DOHH2 (cell line): ENCODE results near the gene MTHFD2L.

Source experiments
- H3F3A ChIP-seq: fragments of 200-600 bp; sonication (generic), shearing (Covaris generic); 2 replicates; pipeline ENCODE4 v1.6.0; 2016; ENCODE audit warnings: antibody characterized with exemption, mild to moderate bottlenecking; ENCODE audit not compliant: control insufficient read depth, insufficient read depth
- H3K27ac ChIP-seq: fragments of 200-600 bp; sonication (generic); 2 replicates; pipeline ENCODE4 v1.5.1; 2014; ENCODE audit warnings: low read depth, mild to moderate bottlenecking, low read length, moderate library complexity
- H3K27me3 ChIP-seq: fragments of 200-600 bp; sonication (generic); 2 replicates; pipeline ENCODE4 v1.6.1; 2014; ENCODE audit warnings: mild to moderate bottlenecking, low read length, mixed read lengths; ENCODE audit not compliant: control insufficient read depth
- H3K36me3 ChIP-seq: fragments of 200-600 bp; sonication (generic); 2 replicates; pipeline ENCODE4 v1.6.1; 2014; ENCODE audit warnings: mild to moderate bottlenecking, low read length, moderate library complexity, mixed read lengths; ENCODE audit not compliant: control insufficient read depth
- H3K4me1 ChIP-seq: fragments of 200-600 bp; sonication (generic); 2 replicates; pipeline ENCODE4 v1.6.1; 2014; ENCODE audit warnings: mild to moderate bottlenecking, low read length, mixed read lengths; ENCODE audit not compliant: control insufficient read depth
- H3K4me2 ChIP-seq: fragments of 200-600 bp; sonication (generic); 2 replicates; pipeline ENCODE4 v1.6.0; 2014; ENCODE audit warnings: mild to moderate bottlenecking, low read length, moderate library complexity
- H3K4me3 ChIP-seq: fragments of 200-600 bp; sonication (generic); 2 replicates; pipeline ENCODE4 v1.5.1; 2014; ENCODE audit warnings: mild to moderate bottlenecking, low read length, mixed read lengths
- H3K79me2 ChIP-seq: fragments of 200-600 bp; sonication (generic); 2 replicates; pipeline ENCODE4 v1.6.1; 2014; ENCODE audit warnings: mild to moderate bottlenecking, low read length, mixed read lengths; ENCODE audit not compliant: control insufficient read depth
- H3K9me2 ChIP-seq: fragments of 200-600 bp; sonication (generic); replicated peaks from 2 replicates; pipeline ENCODE4 v1.6.1; 2014; ENCODE audit warnings: mild to moderate bottlenecking, low read length, mixed read lengths; ENCODE audit not compliant: control insufficient read depth
- H3K9me3 ChIP-seq: fragments of 200-600 bp; sonication (generic); 2 replicates; pipeline ENCODE4 v1.6.1; 2014; ENCODE audit warnings: antibody characterized with exemption, low read length, mixed read lengths; ENCODE audit not compliant: control insufficient read depth, insufficient read depth
- H4K20me1 ChIP-seq: fragments of 200-600 bp; sonication (generic); 2 replicates; pipeline ENCODE4 v1.6.0; 2014; ENCODE audit warnings: low read depth, mild to moderate bottlenecking, antibody characterized with exemption, low read length, moderate library complexity; ENCODE audit not compliant: control insufficient read depth, insufficient read depth
- CTCF ChIP-seq: fragments of 200-600 bp; sonication (generic); IDR thresholded peaks from one replicate; pipeline ENCODE4 v1.5.1; 2014; ENCODE audit warnings: antibody characterized with exemption, mild to moderate bottlenecking, low read depth, low read length; ENCODE audit not compliant: poor library complexity, severe bottlenecking
- EZH2phosphoT487 ChIP-seq: fragments of 200-600 bp; sonication (generic); IDR thresholded peaks from 2 replicates; pipeline ENCODE4 v1.6.1; 2017; ENCODE audit warnings: borderline replicate concordance, mild to moderate bottlenecking, antibody characterized with exemption, low read length, moderate library complexity, mixed read lengths

MTHFD2L gene

GRCh38 chr4:74188912-74189311 is 31.0 kb downstream of the MTHFD2L start:
- Histone ChIP-seq H3K4me1 (no peaks in the 10 kb centered on the region), H3K27ac (no peak overlapping the region), H3K4me2 (no peak overlapping the region), H3K9me2 (no peaks in the 10 kb centered on the region), H3K79me2 (no peaks in the 10 kb centered on the region), H3F3A (no peaks in the 10 kb centered on the region), H4K20me1 (no peaks in the 10 kb centered on the region), H3K27me3 (no peaks in the 10 kb centered on the region), H3K9me3 (no peaks in the 10 kb centered on the region), H3K4me3 (no peak overlapping the region), H3K36me3 (no peaks in the 10 kb centered on the region)
- TF ChIP-seq EZH2phosphoT487, result no peak
- no peak for TF ChIP-seq CTCF

- no peaks in the 10 kb centered on the region for H3K9me3 ChIP-seq
- no peaks in the 10 kb centered on the region for H3K27me3 ChIP-seq
- H3K9me2 ChIP-seq, result no peaks in the 10 kb centered on the region
- H4K20me1 ChIP-seq, result no peaks in the 10 kb centered on the region
- H3K27ac ChIP-seq, result no peak overlapping the region
- no peak overlapping the region for H3K4me2 ChIP-seq
- no peak overlapping the region for H3K4me3 ChIP-seq
- no peaks in the 10 kb centered on the region for H3F3A ChIP-seq
- TF ChIP-seq CTCF, result peak; percentile 61
- no peak for TF ChIP-seq EZH2phosphoT487
- H3K36me3 ChIP-seq, result no peaks in the 10 kb centered on the region
- H3K79me2 ChIP-seq, result no peaks in the 10 kb centered on the region
- no peaks in the 10 kb centered on the region for H3K4me1 ChIP-seq
Measured at GRCh38 chr4:74189331-74190043, 31.6 kb downstream of the MTHFD2L start.

- no peaks in the 10 kb centered on the region for H3F3A ChIP-seq
- H3K4me1 ChIP-seq, result no peaks in the 10 kb centered on the region
- no peak overlapping the region for H3K4me3 ChIP-seq
- no peaks in the 10 kb centered on the region for H3K27me3 ChIP-seq
- H3K27ac ChIP-seq, result no peak overlapping the region
- H3K9me3 ChIP-seq, result no peaks in the 10 kb centered on the region
- H3K36me3 ChIP-seq, result no peaks in the 10 kb centered on the region
- TF ChIP-seq CTCF, result no peak
- no peak for TF ChIP-seq EZH2phosphoT487
- H3K79me2 ChIP-seq, result no peaks in the 10 kb centered on the region
- no peaks in the 10 kb centered on the region for H3K9me2 ChIP-seq
- H3K4me2 ChIP-seq, result no peak overlapping the region
- H4K20me1 ChIP-seq, result no peaks in the 10 kb centered on the region
Measured at GRCh38 chr4:74190332-74190731, 32.4 kb downstream of the MTHFD2L start.
